Measurements from ENCODE around the gene AURKA. TPM values are rescaled to one million over a fixed set of nuclear protein-coding genes. Genes with fewer than 3 reads are reported as not detected.

AURKA gene
- polyA plus RNA-seq, 1 donor (not counting 4 experiments of a cell fraction or from before 2014, with no cell fraction given), result 36.1 TPM

DNA sequence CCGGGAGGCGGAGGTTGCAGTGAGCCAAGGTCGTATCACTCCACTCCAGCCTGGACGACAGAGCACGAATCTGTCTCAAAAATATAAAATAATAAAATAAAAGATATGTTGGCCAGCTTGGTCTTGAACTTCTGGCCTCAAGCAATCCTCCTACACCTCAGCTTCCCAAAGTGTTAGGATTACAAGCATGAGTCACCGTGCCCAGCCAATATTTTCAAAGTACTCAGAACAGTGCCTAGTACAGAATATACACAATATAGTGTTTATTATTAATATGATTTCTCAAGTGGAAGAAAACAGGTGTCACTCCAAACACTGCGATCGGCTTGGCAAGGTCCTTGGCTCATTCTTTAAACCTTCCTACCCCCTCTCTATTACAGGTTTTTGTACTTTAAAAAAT lies 30.1 kb downstream of the AURKA start:
- Histone ChIP-seq H3K36me3 (ENCODE audit: control insufficient read depth in 2 of 2, extremely low read depth in 1 of 2, insufficient read depth in 2 of 2, low read length in 2 of 2) (peaks cover 4 to 8% of the 10 kb centered on the region in 2 experiments), H3K9ac (ENCODE audit: control insufficient read depth, extremely low read depth, insufficient read depth, low read length) (no peak overlapping the region), H3K4me1 (ENCODE audit: control insufficient read depth, extremely low read depth, insufficient read depth, low read length) (peaks cover 12% of the 10 kb centered on the region), H2AFZ (ENCODE audit: control insufficient read depth, low read length) (no peak overlapping the region), H3K4me3 (ENCODE audit: control insufficient read depth in 2 of 3, extremely low read depth in 1 of 3, insufficient read depth in 2 of 3, low read depth in 1 of 3, low read length in 3 of 3) (no peak overlapping the region), H3K9me3 (ENCODE audit: control insufficient read depth, low read depth, low read length) (no peaks in the 10 kb centered on the region), H3K79me2 (ENCODE audit: control insufficient read depth, insufficient read depth, low read length) (peaks cover 8% of the 10 kb centered on the region), H3K27ac (ENCODE audit: control insufficient read depth, insufficient read depth, low read length) (no peak overlapping the region), H3K9me1 (ENCODE audit: control insufficient read depth, extremely low read depth, insufficient read depth, low read length) (peaks cover 3% of the 10 kb centered on the region), H3K4me2 (ENCODE audit: control insufficient read depth, extremely low read depth, insufficient read depth, low read depth, low read length) (no peak overlapping the region), H4K20me1 (ENCODE audit: control insufficient read depth, extremely low read depth, insufficient read depth, low read length) (no peaks in the 10 kb centered on the region), H3K27me3 (ENCODE audit: control insufficient read depth, extremely low read depth, insufficient read depth, low read length) (no peaks in the 10 kb centered on the region)
- no peak for DNase-seq (ENCODE audit: low read depth, low spot score)
- dilution Hi-C loops (cut with MboI; ENCODE audit: extremely low pct_ligation_motif_present, low sequenced_read_pairs), result no loop called here
- FAIRE-seq, result no peak
- TF ChIP-seq, protein P1, sequence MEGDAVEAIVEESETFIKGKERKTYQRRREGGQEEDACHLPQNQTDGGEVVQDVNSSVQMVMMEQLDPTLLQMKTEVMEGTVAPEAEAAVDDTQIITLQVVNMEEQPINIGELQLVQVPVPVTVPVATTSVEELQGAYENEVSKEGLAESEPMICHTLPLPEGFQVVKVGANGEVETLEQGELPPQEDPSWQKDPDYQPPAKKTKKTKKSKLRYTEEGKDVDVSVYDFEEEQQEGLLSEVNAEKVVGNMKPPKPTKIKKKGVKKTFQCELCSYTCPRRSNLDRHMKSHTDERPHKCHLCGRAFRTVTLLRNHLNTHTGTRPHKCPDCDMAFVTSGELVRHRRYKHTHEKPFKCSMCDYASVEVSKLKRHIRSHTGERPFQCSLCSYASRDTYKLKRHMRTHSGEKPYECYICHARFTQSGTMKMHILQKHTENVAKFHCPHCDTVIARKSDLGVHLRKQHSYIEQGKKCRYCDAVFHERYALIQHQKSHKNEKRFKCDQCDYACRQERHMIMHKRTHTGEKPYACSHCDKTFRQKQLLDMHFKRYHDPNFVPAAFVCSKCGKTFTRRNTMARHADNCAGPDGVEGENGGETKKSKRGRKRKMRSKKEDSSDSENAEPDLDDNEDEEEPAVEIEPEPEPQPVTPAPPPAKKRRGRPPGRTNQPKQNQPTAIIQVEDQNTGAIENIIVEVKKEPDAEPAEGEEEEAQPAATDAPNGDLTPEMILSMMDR (optimal IDR thresholded peaks at IDR 0.05 in 1 of 3, IDR thresholded peaks at IDR 0.05 in 1 of 3, conservative IDR thresholded peaks at IDR 0.05 in 1 of 3; ENCODE audit: extremely low read depth in 1 of 3, insufficient read depth in 2 of 3, low read length in 3 of 3), result no peak
- TF ChIP-seq EZH2 (IDR thresholded peaks at IDR 0.05; ENCODE audit: low read length), result no peak

GRCh38 chr20:56360908-56361205 lies 31.2 kb downstream of the AURKA start:
- TF ChIP-seq EZH2 (IDR thresholded peaks at IDR 0.05; ENCODE audit: low read length), result no peak
- TF ChIP-seq, protein P1 (optimal IDR thresholded peaks at IDR 0.05 in 1 of 3, IDR thresholded peaks at IDR 0.05 in 1 of 3, conservative IDR thresholded peaks at IDR 0.05 in 1 of 3; ENCODE audit: extremely low read depth in 1 of 3, insufficient read depth in 2 of 3, low read length in 3 of 3), result no peak
- Histone ChIP-seq H3K9ac (ENCODE audit: control insufficient read depth, extremely low read depth, insufficient read depth, low read length) (no peak overlapping the region), H3K9me1 (ENCODE audit: control insufficient read depth, extremely low read depth, insufficient read depth, low read length) (peaks cover 3% of the 10 kb centered on the region), H3K9me3 (ENCODE audit: control insufficient read depth, low read depth, low read length) (no peaks in the 10 kb centered on the region), H3K36me3 (ENCODE audit: control insufficient read depth in 2 of 2, extremely low read depth in 1 of 2, insufficient read depth in 2 of 2, low read length in 2 of 2) (peaks cover 4 to 8% of the 10 kb centered on the region in 2 experiments), H3K4me3 (ENCODE audit: control insufficient read depth in 2 of 3, extremely low read depth in 1 of 3, insufficient read depth in 2 of 3, low read depth in 1 of 3, low read length in 3 of 3) (no peak overlapping the region), H3K79me2 (ENCODE audit: control insufficient read depth, insufficient read depth, low read length) (peaks cover 8% of the 10 kb centered on the region), H4K20me1 (ENCODE audit: control insufficient read depth, extremely low read depth, insufficient read depth, low read length) (no peaks in the 10 kb centered on the region), H3K27ac (ENCODE audit: control insufficient read depth, insufficient read depth, low read length) (no peak overlapping the region), H3K27me3 (ENCODE audit: control insufficient read depth, extremely low read depth, insufficient read depth, low read length) (no peaks in the 10 kb centered on the region), H3K4me2 (ENCODE audit: control insufficient read depth, extremely low read depth, insufficient read depth, low read depth, low read length) (no peak overlapping the region), H3K4me1 (ENCODE audit: control insufficient read depth, extremely low read depth, insufficient read depth, low read length) (peaks cover 12% of the 10 kb centered on the region), H2AFZ (ENCODE audit: control insufficient read depth, low read length) (no peak overlapping the region)
- DNase-seq (ENCODE audit: low read depth, low spot score) (no peak), FAIRE-seq (no peak)
- dilution Hi-C loops (cut with MboI; ENCODE audit: extremely low pct_ligation_motif_present, low sequenced_read_pairs), result no loop called here
